Liver (tissue), 9 donors: ENCODE measurements around the gene VARS1. TPM values are rescaled to one million over a fixed set of nuclear protein-coding genes. Genes with fewer than 3 reads are reported as not detected.
"Not testable (repeated sequence)": the region's sequence is repeated elsewhere in the genome, so short reads cannot be mapped to it uniquely, and the experiment has no call there.

ENCODE experiments used
- DNase-seq: peaks from one replicate; pipeline ENCODE4 v3.0.0-alpha.2; 2017; ENCODE audit warnings: low spot score
- H3K27ac ChIP-seq, 2 donors: one replicate each; pipeline ENCODE4 v1.7.0; 2013; ENCODE audit warnings: inconsistent platforms in 2 of 2, low read length in 2 of 2, control low read depth in 1 of 2, low read depth in 1 of 2, mild to moderate bottlenecking in 1 of 2
- H3K27me3 ChIP-seq, 4 donors: one replicate each; pipeline versions ENCODE4 v1.6.1 to v1.7.0; 2013; ENCODE audit warnings: low read length in 3 of 4, inconsistent platforms in 1 of 4, mild to moderate bottlenecking in 1 of 4, moderate library complexity in 1 of 4; ENCODE audit not compliant: control insufficient read depth in 4 of 4, insufficient read depth in 4 of 4
- H3K36me3 ChIP-seq, 4 donors: one replicate each; pipeline versions ENCODE4 v1.6.1 to v1.7.0; 2013; ENCODE audit warnings: low read length in 3 of 4, mild to moderate bottlenecking in 3 of 4, low read depth in 1 of 4, moderate library complexity in 1 of 4; ENCODE audit not compliant: control insufficient read depth in 4 of 4, insufficient read depth in 3 of 4
- H3K4me1 ChIP-seq, 4 donors: one replicate each; pipeline versions ENCODE4 v1.6.1 to v1.7.0; 2013; ENCODE audit warnings: low read length in 3 of 4, mild to moderate bottlenecking in 3 of 4, moderate library complexity in 1 of 4; ENCODE audit not compliant: control insufficient read depth in 4 of 4, insufficient read depth in 4 of 4
- H3K4me3 ChIP-seq, 3 donors: one replicate each; pipeline versions ENCODE4 v1.6.1 to v1.7.0; 2013; ENCODE audit warnings: low read length in 3 of 3, control low read depth in 1 of 3, low read depth in 1 of 3, mild to moderate bottlenecking in 1 of 3
- H3K9ac ChIP-seq, 2 donors: one replicate each; pipeline ENCODE4 v1.7.0; 2013; ENCODE audit warnings: low read length in 2 of 2, mild to moderate bottlenecking in 2 of 2, moderate library complexity in 2 of 2, control low read depth in 1 of 2, low read depth in 1 of 2
- H3K9me3 ChIP-seq, 4 donors: one replicate each; pipeline versions ENCODE4 v1.6.1 to v1.7.0; 2013; ENCODE audit warnings: low read length in 3 of 4; ENCODE audit not compliant: control insufficient read depth in 4 of 4
- JUND ChIP-seq, 2 donors: IDR thresholded peaks; 2 replicates each; pipeline ENCODE4 v1.6.1; 2016; ENCODE audit warnings: antibody characterized with exemption in 2 of 2
- NR2F2 ChIP-seq: IDR thresholded peaks from 2 replicates; pipeline ENCODE4 v1.6.1; 2016; ENCODE audit warnings: antibody characterized with exemption
- RAD21 ChIP-seq, 2 donors: IDR thresholded peaks; 2 replicates each; pipeline ENCODE4 v1.6.1; 2016; ENCODE audit warnings: antibody characterized with exemption in 2 of 2, mild to moderate bottlenecking in 2 of 2
- RXRA ChIP-seq, 2 donors: IDR thresholded peaks; 2 replicates each; pipeline ENCODE4 v1.6.1; 2017 to 2018; ENCODE audit warnings: antibody characterized with exemption in 2 of 2, mild to moderate bottlenecking in 1 of 2
- SP1 ChIP-seq: IDR thresholded peaks from 2 replicates; pipeline ENCODE4 v1.6.1; 2018; ENCODE audit warnings: antibody characterized with exemption, mild to moderate bottlenecking
- YY1 ChIP-seq: IDR thresholded peaks from 2 replicates; pipeline ENCODE4 v1.6.1; 2016; ENCODE audit warnings: antibody characterized with exemption, mild to moderate bottlenecking
- WGBS: extraction: QIAGEN DNeasy Blood & Tissue Kit; methylation state at CpG from one replicate; pipeline ENCODE4 v1.1.7; 2013; 5-methylcytosine and 5-hydroxymethylcytosine counted together
- polyA plus RNA-seq, 2 donors: library from polyadenylated mRNA; stranded (reverse) in 1 of 2; unstranded in 1 of 2; fragments of 200-250 nt in 1 of 2; fragments of >200 nt in 1 of 2; fragmentation: Nextera tagmentation in 1 of 2; extraction: Ambion mirVana in 1 of 2; gene quantifications; one replicate each; pipeline versions ENCODE4 v1.2.1 to v1.2.3, GENCODE V29; 2013 to 2015
- total RNA-seq, 2 donors: library from RNA; depleted of rRNA; stranded (reverse); fragments of >200 nt; gene quantifications; one replicate each; pipeline ENCODE4 v1.2.3, GENCODE V29; 2014
- TF ChIP-seq, protein P1 (sequence below): IDR thresholded peaks from 2 replicates; pipeline ENCODE4 v1.6.1; 2016; ENCODE audit warnings: antibody characterized with exemption, mild to moderate bottlenecking
- TF ChIP-seq, protein P2 (sequence below): IDR thresholded peaks from 2 replicates; pipeline ENCODE4 v1.6.1; 2016; ENCODE audit warnings: antibody characterized with exemption
- donor health status: healthy.
- donor health status: healthy.
- donor health status: healthy.
- donor health status: healthy.
- donor health status: healthy.

VARS1 gene
- total and polyA plus RNA-seq, 4 donors: 17.9 to 44.7 (median 32.4) TPM

DNA sequence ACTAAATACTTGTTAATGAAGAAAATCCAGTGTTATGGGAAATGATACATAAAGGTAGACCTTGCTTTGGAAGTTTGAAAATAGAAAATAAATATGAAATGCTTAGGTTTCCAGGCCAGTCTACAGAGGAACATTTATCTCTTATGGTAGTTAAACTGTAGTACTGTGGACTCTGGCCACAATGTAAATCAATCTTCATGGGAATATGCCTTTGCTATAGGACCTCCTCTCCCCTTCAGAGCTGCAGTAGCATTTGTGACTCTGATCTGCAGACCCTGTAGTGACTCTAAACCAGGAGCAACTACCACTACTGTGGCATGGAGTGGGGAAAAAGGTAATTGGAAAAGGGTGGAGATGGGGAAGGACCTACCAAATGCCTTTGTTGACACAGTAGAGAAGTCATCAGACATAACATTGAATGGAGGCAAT is 24.3 kb upstream of the VARS1 start:
- Histone ChIP-seq H3K36me3 (no peaks in the 10 kb centered on the region), H3K27ac (peak overlapping the region; percentile 54 to 55), H3K4me1 (peaks cover 9 to 23% (median 15%) of the 10 kb centered on the region in 4 donors), H3K9ac (no peak overlapping the region), H3K4me3 (no peak overlapping the region), H3K9me3 (no peaks in the 10 kb centered on the region), H3K27me3 (no peaks in the 10 kb centered on the region)
- peak in 1 of 2 donors; percentile 2 for TF ChIP-seq JUND (IDR thresholded peaks at IDR 0.05)
- TF ChIP-seq NR2F2: peak; percentile 3
- no peak for TF ChIP-seq SP1
- TF ChIP-seq, protein P1, sequence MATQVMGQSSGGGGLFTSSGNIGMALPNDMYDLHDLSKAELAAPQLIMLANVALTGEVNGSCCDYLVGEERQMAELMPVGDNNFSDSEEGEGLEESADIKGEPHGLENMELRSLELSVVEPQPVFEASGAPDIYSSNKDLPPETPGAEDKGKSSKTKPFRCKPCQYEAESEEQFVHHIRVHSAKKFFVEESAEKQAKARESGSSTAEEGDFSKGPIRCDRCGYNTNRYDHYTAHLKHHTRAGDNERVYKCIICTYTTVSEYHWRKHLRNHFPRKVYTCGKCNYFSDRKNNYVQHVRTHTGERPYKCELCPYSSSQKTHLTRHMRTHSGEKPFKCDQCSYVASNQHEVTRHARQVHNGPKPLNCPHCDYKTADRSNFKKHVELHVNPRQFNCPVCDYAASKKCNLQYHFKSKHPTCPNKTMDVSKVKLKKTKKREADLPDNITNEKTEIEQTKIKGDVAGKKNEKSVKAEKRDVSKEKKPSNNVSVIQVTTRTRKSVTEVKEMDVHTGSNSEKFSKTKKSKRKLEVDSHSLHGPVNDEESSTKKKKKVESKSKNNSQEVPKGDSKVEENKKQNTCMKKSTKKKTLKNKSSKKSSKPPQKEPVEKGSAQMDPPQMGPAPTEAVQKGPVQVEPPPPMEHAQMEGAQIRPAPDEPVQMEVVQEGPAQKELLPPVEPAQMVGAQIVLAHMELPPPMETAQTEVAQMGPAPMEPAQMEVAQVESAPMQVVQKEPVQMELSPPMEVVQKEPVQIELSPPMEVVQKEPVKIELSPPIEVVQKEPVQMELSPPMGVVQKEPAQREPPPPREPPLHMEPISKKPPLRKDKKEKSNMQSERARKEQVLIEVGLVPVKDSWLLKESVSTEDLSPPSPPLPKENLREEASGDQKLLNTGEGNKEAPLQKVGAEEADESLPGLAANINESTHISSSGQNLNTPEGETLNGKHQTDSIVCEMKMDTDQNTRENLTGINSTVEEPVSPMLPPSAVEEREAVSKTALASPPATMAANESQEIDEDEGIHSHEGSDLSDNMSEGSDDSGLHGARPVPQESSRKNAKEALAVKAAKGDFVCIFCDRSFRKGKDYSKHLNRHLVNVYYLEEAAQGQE: no peak
- TF ChIP-seq RXRA (IDR thresholded peaks at IDR 0.05): no peak
- TF ChIP-seq, protein P2, sequence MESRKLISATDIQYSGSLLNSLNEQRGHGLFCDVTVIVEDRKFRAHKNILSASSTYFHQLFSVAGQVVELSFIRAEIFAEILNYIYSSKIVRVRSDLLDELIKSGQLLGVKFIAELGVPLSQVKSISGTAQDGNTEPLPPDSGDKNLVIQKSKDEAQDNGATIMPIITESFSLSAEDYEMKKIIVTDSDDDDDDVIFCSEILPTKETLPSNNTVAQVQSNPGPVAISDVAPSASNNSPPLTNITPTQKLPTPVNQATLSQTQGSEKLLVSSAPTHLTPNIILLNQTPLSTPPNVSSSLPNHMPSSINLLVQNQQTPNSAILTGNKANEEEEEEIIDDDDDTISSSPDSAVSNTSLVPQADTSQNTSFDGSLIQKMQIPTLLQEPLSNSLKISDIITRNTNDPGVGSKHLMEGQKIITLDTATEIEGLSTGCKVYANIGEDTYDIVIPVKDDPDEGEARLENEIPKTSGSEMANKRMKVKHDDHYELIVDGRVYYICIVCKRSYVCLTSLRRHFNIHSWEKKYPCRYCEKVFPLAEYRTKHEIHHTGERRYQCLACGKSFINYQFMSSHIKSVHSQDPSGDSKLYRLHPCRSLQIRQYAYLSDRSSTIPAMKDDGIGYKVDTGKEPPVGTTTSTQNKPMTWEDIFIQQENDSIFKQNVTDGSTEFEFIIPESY: peak; percentile 9
- no peak for DNase-seq

DNA sequence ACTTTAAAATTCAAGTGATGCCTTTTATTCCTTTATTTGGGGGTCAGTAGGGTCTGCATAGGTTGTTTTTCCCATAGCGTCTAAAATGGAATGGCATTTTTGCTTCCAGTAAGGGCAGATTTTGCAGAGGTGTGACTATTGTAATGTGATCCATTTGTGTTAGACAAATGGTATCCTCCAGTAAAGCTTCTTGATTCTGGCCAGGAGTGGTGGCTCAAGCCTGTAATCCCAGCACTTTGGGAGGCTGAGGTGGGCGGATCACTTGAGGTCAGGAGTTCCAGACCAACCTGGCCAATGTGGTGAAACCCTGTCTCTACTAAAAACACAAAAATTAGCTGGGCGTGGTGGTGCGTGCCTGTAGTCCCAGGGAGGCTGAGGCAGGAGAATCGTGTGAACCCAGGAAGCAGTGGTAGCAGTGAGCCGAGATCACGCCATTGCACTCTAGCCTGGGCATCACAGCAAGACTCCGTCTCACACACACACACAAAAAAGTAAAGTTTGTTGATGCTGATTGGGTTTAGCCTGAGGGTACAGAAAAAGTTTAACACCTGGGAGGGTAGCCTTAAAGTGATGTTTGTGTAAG is 22.5 kb upstream of the VARS1 start:
- H3K27ac ChIP-seq: peak overlapping the region; percentile 76 to 86
- not testable (repeated sequence) for DNase-seq, H3K36me3 ChIP-seq, H3K27me3 ChIP-seq, H3K9me3 ChIP-seq
- TF ChIP-seq JUND (IDR thresholded peaks at IDR 0.05) (peak in 1 of 2 donors; percentile 4), RXRA (IDR thresholded peaks at IDR 0.05) (peak in 1 of 2 donors; percentile 36)
- H3K4me3 ChIP-seq: peak overlapping the region; percentile 27 to 69 (median 59)
- 21% methylated on average over 8 of the region's 8 CpGs for WGBS
- peaks cover 13 to 29% (median 16%) of the 10 kb centered on the region in 4 donors for H3K4me1 ChIP-seq
- peak overlapping the region; percentile 34 to 89 for H3K9ac ChIP-seq

DNA sequence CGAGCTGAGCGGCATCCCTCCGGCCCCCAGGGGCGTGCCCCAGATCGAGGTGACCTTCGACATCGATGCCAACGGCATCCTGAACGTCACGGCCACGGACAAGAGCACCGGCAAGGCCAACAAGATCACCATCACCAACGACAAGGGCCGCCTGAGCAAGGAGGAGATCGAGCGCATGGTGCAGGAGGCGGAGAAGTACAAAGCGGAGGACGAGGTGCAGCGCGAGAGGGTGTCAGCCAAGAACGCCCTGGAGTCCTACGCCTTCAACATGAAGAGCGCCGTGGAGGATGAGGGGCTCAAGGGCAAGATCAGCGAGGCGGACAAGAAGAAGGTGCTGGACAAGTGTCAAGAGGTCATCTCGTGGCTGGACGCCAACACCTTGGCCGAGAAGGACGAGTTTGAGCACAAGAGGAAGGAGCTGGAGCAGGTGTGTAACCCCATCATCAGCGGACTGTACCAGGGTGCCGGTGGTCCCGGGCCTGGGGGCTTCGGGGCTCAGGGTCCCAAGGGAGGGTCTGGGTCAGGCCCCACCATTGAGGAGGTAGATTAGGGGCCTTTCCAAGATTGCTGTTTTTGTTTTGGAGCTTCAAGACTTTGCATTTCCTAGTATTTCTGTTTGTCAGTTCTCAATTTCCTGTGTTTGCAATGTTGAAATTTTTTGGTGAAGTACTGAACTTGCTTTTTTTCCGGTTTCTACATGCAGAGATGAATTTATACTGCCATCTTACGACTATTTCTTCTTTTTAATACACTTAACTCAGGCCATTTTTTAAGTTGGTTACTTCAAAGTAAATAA is 21.8 kb upstream of the VARS1 start:
- peaks cover 13 to 29% (median 14%) of the 10 kb centered on the region in 4 donors for H3K4me1 ChIP-seq
- peak overlapping the region; percentile 34 to 89 for H3K9ac ChIP-seq
- H3K4me3 ChIP-seq: peak overlapping the region; percentile 27 to 69 (median 59)
- 15% methylated on average over 15 of the region's 37 CpGs for WGBS
- H3K9me3 ChIP-seq, DNase-seq, H3K36me3 ChIP-seq, H3K27me3 ChIP-seq: not testable (repeated sequence)
- peak in 1 of 2 donors; percentile 8 for TF ChIP-seq JUND (IDR thresholded peaks at IDR 0.05)
- TF ChIP-seq RAD21 (IDR thresholded peaks at IDR 0.05): peak; percentile 29 to 59
- TF ChIP-seq, protein P1: peak; percentile 27
- TF ChIP-seq YY1: peak; percentile 49
- peak overlapping the region; percentile 76 to 86 for H3K27ac ChIP-seq
